ENCODE results near the gene VDR. TPM values are rescaled to one million over a fixed set of nuclear protein-coding genes. Genes with fewer than 3 reads are reported as not detected.

Gene VDR
- total RNA-seq, 1 experiment from 2014 or later = 9.5 TPM

GRCh38 chr12:47950856-47951468 is 46.2 kb upstream of the VDR start:
- TF ChIP-seq CBX3 (IDR thresholded peaks at IDR 0.05; ENCODE audit: low read depth) = no peak
- TF ChIP-seq, protein P1, sequence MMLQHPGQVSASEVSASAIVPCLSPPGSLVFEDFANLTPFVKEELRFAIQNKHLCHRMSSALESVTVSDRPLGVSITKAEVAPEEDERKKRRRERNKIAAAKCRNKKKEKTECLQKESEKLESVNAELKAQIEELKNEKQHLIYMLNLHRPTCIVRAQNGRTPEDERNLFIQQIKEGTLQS (IDR thresholded peaks at IDR 0.05) = no peak
- no peak for TF ChIP-seq JUND (IDR thresholded peaks at IDR 0.05)
- TF ChIP-seq, protein P2, sequence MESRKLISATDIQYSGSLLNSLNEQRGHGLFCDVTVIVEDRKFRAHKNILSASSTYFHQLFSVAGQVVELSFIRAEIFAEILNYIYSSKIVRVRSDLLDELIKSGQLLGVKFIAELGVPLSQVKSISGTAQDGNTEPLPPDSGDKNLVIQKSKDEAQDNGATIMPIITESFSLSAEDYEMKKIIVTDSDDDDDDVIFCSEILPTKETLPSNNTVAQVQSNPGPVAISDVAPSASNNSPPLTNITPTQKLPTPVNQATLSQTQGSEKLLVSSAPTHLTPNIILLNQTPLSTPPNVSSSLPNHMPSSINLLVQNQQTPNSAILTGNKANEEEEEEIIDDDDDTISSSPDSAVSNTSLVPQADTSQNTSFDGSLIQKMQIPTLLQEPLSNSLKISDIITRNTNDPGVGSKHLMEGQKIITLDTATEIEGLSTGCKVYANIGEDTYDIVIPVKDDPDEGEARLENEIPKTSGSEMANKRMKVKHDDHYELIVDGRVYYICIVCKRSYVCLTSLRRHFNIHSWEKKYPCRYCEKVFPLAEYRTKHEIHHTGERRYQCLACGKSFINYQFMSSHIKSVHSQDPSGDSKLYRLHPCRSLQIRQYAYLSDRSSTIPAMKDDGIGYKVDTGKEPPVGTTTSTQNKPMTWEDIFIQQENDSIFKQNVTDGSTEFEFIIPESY (IDR thresholded peaks at IDR 0.05; ENCODE audit: extremely low read depth, insufficient replicate concordance, low read length) = no peak
- TF ChIP-seq ELF1 (IDR thresholded peaks at IDR 0.05; ENCODE audit: borderline replicate concordance, low read depth) = no peak
- TF ChIP-seq EZH2phosphoT487 (IDR thresholded peaks at IDR 0.05; ENCODE audit: borderline replicate concordance) = no peak
- TF ChIP-seq ZNF274 (IDR thresholded peaks at IDR 0.05; ENCODE audit: low read depth, low read length) = no peak
- TF ChIP-seq EZH2 (IDR thresholded peaks at IDR 0.05) = no peak
- no peak for TF ChIP-seq SIN3A (IDR thresholded peaks at IDR 0.05; ENCODE audit: low read depth)
- no peaks in the 10 kb centered on the region for H3K79me2 ChIP-seq (ENCODE audit: insufficient read depth, low read length)
- no peaks in the 10 kb centered on the region for H4K20me1 ChIP-seq (ENCODE audit: insufficient read depth)
- peaks cover 12 to 37% of the 10 kb centered on the region in 2 experiments; a peak in 3 of 4 replicates for H3K4me1 ChIP-seq (ENCODE audit: control insufficient read depth in 1 of 2, insufficient read depth in 2 of 2, low read length in 2 of 2)
- DNase-seq (ENCODE audit: low read depth, low spot score) (no peak), ATAC-seq (no peak)
- intact Hi-C loops (cut with micrococcal nuclease) = no loop called here
- H3K27me3 ChIP-seq (ENCODE audit: insufficient read depth, low read length) = no peaks in the 10 kb centered on the region
- H3K9me2 ChIP-seq (ENCODE audit: insufficient read depth) = no peaks in the 10 kb centered on the region
- H2AFZ ChIP-seq (ENCODE audit: low read depth, low read length, poor library complexity, severe bottlenecking) = no peak overlapping the region
- H3K4me3 ChIP-seq (replicated peaks in 1 of 2; ENCODE audit: low read depth in 1 of 2, low read length in 2 of 2) = no peak overlapping the region
- H3K4me2 ChIP-seq (ENCODE audit: low read length) = no peak overlapping the region
- ChIA-PET CTCF (interaction anchor here (2.7 kb wide), 1 partner anchor 51 kb away, joined by 17 read pairs; no protein-coding TSS in a partner anchor), RAD21 (ENCODE audit: low non-redundant PET in 1 of 2, low total read pairs in 2 of 2, uncharacterized antibody in 2 of 2, unreplicated experiment in 2 of 2) (no interaction called here), POLR2A (interaction anchor here (1.1 kb wide), 1 partner anchor 46 kb away, joined by 3 read pairs; no protein-coding TSS in a partner anchor)
- BruUV-seq (replicated peaks) = no TSS peak
- H3K9me3 ChIP-seq (ENCODE audit: control insufficient read depth in 1 of 2, insufficient read depth in 1 of 2, low read depth in 1 of 2, low read length in 2 of 2) = no peaks in the 10 kb centered on the region
- no peak overlapping the region for H3K9ac ChIP-seq (ENCODE audit: low read length)
- no peaks in the 10 kb centered on the region for H3K36me3 ChIP-seq (ENCODE audit: control insufficient read depth in 1 of 2, insufficient read depth in 2 of 2, low read length in 2 of 2)
- no peak overlapping the region for H3K27ac ChIP-seq (ENCODE audit: low read depth, low read length)

Data from HCT116 (cell line).